Measurements from ENCODE around the gene ANKRD50.

DNA sequence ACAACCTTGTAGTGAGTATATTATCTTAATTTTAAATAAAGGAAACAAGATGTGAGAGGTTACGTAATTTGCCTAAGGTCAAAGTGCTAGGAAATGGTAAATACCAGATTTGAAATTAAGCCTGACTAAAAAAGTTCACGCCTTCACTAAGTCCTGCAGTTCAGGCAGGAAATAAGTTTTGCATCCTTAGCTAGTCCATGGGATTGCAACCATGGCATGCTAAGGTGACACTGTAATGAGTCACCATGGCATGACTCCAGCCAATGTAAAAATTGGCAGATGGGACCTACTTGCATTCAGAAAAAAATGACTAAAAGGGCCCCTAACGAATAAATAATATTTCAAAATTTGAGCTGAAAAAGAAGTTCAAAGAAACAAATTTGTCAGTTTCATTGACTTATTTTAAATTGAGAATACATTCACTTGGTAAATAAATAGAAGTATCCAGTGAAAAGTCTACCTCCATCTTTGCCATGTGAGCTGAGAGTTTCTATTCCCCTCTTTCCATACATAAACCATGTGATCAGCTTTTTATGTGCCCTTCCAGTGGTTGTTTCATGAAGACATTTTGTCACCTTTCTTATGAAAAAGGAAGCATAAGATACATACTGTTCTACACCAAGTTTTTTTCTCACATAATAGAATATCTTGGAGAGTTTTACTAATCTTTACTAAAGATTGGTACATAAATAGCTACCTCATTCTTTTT, 72.4 kb downstream of the ANKRD50 start:
- TF ChIP-seq, protein P1, sequence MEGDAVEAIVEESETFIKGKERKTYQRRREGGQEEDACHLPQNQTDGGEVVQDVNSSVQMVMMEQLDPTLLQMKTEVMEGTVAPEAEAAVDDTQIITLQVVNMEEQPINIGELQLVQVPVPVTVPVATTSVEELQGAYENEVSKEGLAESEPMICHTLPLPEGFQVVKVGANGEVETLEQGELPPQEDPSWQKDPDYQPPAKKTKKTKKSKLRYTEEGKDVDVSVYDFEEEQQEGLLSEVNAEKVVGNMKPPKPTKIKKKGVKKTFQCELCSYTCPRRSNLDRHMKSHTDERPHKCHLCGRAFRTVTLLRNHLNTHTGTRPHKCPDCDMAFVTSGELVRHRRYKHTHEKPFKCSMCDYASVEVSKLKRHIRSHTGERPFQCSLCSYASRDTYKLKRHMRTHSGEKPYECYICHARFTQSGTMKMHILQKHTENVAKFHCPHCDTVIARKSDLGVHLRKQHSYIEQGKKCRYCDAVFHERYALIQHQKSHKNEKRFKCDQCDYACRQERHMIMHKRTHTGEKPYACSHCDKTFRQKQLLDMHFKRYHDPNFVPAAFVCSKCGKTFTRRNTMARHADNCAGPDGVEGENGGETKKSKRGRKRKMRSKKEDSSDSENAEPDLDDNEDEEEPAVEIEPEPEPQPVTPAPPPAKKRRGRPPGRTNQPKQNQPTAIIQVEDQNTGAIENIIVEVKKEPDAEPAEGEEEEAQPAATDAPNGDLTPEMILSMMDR (IDR thresholded peaks at IDR 0.05), result no peak
- TF ChIP-seq POLR2A (IDR thresholded peaks at IDR 0.05), result no peak
